Measurements from ENCODE around the gene RSBN1L.
"Not testable (repeated sequence)": the region's sequence is repeated elsewhere in the genome, so short reads cannot be mapped to it uniquely, and the experiment has no call there.

Gene RSBN1L

GRCh38 chr7:77696057-77696642 is at the start of gene RSBN1L:
Gene RSBN1L, plus strand, starts transcription at chr7:77696459. Its CDS starts 11 bp downstream, at chr7:77696470.
- peak within 1 kb of the TSS; percentile 99 for H3K4me3 ChIP-seq (ENCODE audit: low read depth, low read length)

- no peak overlapping the region for H3K4me3 ChIP-seq (ENCODE audit: low read depth, low read length)
These were observed 47.4 kb upstream of the RSBN1L start for GRCh38 chr7:77648742-77649338.

GRCh38 chr7:77649716-77650349 is 46.4 kb upstream of the RSBN1L start:
- H3K4me3 ChIP-seq (ENCODE audit: low read depth, low read length), result no peak overlapping the region

GRCh38 chr7:77651575-77652162 is 44.6 kb upstream of the RSBN1L start:
- H3K4me3 ChIP-seq (ENCODE audit: low read depth, low read length), result no peak overlapping the region

GRCh38 chr7:77652826-77653225 is 43.4 kb upstream of the RSBN1L start:
- not testable (repeated sequence) for H3K4me3 ChIP-seq (ENCODE audit: low read depth, low read length)

- no peak overlapping the region for H3K4me3 ChIP-seq (ENCODE audit: low read depth, low read length)
These were observed 42.7 kb upstream of the RSBN1L start for GRCh38 chr7:77653572-77653971.

- no peak overlapping the region for H3K4me3 ChIP-seq (ENCODE audit: low read depth, low read length)
These were observed 40.9 kb upstream of the RSBN1L start for GRCh38 chr7:77655356-77655755.

- H3K4me3 ChIP-seq (ENCODE audit: low read depth, low read length), result no peak overlapping the region
These were observed 40.3 kb upstream of the RSBN1L start for GRCh38 chr7:77655836-77656455.

- H3K4me3 ChIP-seq (ENCODE audit: low read depth, low read length), result no peak overlapping the region
These were observed 38.6 kb upstream of the RSBN1L start for GRCh38 chr7:77657427-77658224.

- H3K4me3 ChIP-seq (ENCODE audit: low read depth, low read length), result no peak overlapping the region
These were observed 37.3 kb upstream of the RSBN1L start for GRCh38 chr7:77658928-77659327.

- H3K4me3 ChIP-seq (ENCODE audit: low read depth, low read length), result no peak overlapping the region
These were observed 34.4 kb upstream of the RSBN1L start for GRCh38 chr7:77661816-77662215.

GRCh38 chr7:77662869-77663268 is 33.4 kb upstream of the RSBN1L start:
- H3K4me3 ChIP-seq (ENCODE audit: low read depth, low read length), result no peak overlapping the region

- no peak overlapping the region for H3K4me3 ChIP-seq (ENCODE audit: low read depth, low read length)
These were observed 31.5 kb upstream of the RSBN1L start for GRCh38 chr7:77664715-77665114.

- no peak overlapping the region for H3K4me3 ChIP-seq (ENCODE audit: low read depth, low read length)
These were observed 31.1 kb upstream of the RSBN1L start for GRCh38 chr7:77665161-77665560.

- H3K4me3 ChIP-seq (ENCODE audit: low read depth, low read length), result no peak overlapping the region
These were observed 28.7 kb upstream of the RSBN1L start for GRCh38 chr7:77667459-77668086.

- no peak overlapping the region for H3K4me3 ChIP-seq (ENCODE audit: low read depth, low read length)
These were observed 21.4 kb upstream of the RSBN1L start for GRCh38 chr7:77674878-77675277.

GRCh38 chr7:77679608-77680007 is 16.7 kb upstream of the RSBN1L start:
- H3K4me3 ChIP-seq (ENCODE audit: low read depth, low read length), result no peak overlapping the region

- H3K4me3 ChIP-seq (ENCODE audit: low read depth, low read length), result no peak overlapping the region
These were observed 16.0 kb upstream of the RSBN1L start for GRCh38 chr7:77680266-77680665.

- H3K4me3 ChIP-seq (ENCODE audit: low read depth, low read length), result no peak overlapping the region
These were observed 12.2 kb upstream of the RSBN1L start for GRCh38 chr7:77684030-77684429.

- H3K4me3 ChIP-seq (ENCODE audit: low read depth, low read length), result no peak overlapping the region
These were observed 11.0 kb upstream of the RSBN1L start for GRCh38 chr7:77685233-77685632.

Measured in iPS-11a (cell line).